Activated naive CD4-positive, alpha-beta T cell treated with Interleukin-2 at 50 U/mL for 16 hours (primary cell): Measurements from ENCODE around the gene VWC2.

Experiments
- DNase-seq: peaks from one replicate; pipeline ENCODE4 v3.0.0-alpha.2; 2020

The VWC2 gene

GRCh38 chr7:49773218-49773935, at the start of gene VWC2:
TSS of gene VWC2 (plus strand) at chr7:49773638. CDS start at chr7:49775436, 1,798 bp downstream.
- no peak for DNase-seq

DNA sequence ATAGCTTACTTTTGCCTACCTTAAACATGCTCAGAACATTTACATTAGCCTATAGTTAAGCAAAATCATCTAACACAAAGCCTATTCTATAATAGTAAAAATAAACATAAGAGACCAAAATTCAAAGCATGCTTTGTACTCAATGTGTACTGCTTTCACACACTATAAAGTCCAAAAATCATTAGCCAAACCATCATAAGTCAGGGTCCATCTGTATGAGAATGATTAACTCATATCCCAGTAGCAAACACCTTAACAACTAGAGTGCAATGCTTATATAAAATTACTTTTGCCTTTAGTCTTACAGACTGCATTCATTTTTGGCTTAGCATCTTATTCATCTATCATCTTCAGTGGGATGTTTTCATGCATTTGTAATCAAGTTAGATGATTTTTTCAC, 49.4 kb upstream of the VWC2 start:
- no peak for DNase-seq

DNA sequence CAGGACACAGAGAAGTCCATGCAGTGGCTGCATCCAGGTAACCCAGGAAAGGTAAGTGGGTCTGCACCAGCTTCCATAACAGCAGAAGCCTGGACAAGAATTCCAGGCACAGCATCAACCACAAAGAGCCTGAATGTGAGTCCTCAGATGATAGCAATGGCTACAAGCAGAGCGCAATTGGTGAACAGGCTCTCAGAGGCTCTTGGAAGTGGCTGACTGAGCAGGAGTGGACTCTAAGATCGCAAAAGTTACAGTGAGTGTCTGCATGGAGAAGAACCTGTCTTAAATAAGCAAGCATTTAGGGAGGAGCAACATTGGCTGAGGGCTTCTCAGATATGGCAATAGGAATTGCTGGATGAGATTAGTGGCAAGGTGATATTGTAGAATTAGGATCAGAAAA, 41.6 kb upstream of the VWC2 start:
- DNase-seq = no peak

- DNase-seq = no peak
Measured at GRCh38 chr7:49762666-49763065, 10.8 kb upstream of the VWC2 start.

DNA sequence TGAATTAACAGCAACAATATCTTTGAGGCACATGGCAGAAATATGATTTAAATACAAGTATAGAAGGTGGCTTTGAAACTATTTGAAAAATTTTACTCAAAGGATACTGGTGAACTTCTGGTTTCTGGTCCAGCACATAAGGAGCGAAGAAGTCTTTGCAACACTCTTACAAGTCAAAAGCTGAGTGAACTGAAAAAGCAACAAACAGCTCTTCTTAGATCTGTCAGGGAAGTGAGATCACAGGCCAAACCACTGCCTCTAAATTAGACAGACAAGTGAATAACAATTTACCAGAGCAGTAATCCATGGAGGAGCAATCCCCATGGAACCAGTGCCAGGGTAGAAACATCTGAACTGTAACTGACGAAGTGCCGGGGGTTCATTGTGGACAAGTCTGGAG, 9.6 kb upstream of the VWC2 start:
- DNase-seq = no peak

DNA sequence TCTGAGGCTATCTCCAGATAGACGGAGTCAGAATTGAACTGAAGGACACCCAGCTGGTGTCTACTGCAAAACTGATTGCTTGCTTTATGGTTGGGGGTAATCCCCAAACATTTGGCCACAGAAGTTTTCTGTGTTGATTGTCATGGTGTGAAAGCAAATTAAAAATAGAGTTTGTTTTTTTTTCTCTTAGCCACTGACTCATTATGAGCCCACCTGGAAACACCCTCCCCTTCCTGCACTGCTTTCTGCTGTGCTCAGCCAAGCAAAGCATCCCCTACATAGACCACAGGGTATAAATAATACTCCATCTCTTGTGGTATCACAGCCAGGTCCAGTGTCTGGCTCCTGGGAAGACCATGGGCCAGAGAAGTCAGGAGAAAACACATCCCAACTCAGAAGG, 6.5 kb upstream of the VWC2 start:
- DNase-seq = no peak

GRCh38 chr7:49767719-49768118, 5.7 kb upstream of the VWC2 start:
- DNase-seq = no peak

GRCh38 chr7:49768254-49768653, 5.2 kb upstream of the VWC2 start:
- no peak for DNase-seq

- no peak for DNase-seq
Measured at GRCh38 chr7:49768835-49769234, 4.6 kb upstream of the VWC2 start.

- DNase-seq = no peak
Measured at GRCh38 chr7:49769285-49769857, 4.1 kb upstream of the VWC2 start.

GRCh38 chr7:49770838-49771237, 2.6 kb upstream of the VWC2 start:
- no peak for DNase-seq

DNA sequence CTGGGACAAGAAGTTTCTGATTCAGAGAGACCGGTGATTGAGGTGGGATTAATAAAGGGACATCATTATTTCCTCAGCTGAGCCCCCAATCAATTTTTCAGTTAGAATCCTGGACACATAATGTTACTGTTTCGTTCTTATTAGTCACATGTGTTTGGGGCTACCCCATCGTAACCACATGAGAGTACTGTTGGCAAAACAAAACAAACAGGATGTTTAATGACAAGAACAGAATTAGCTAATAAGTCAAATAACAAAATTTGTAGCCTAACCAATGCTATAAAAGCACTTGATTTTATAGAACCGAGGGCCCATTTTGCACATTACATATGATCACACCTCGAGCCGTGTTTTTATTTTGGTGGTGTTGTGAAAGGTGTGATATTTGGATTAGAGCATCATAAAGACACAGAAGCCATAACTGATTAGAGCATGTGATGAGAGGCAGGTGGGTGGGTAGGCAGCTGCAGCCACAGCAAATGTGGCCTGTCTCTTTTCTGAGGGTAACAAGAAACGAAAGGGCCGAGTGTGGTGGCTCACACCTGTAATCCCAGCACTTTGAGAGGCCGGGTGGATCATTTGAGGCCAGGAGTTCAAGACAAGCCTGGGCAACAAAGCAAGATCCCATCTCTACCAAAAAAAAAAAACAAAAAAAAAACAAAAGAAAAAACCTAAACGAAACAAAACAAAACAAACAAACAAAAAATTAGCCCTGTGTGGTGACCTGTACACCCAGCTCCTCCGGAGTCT, 1.8 kb upstream of the VWC2 start:
- no peak for DNase-seq

DNA sequence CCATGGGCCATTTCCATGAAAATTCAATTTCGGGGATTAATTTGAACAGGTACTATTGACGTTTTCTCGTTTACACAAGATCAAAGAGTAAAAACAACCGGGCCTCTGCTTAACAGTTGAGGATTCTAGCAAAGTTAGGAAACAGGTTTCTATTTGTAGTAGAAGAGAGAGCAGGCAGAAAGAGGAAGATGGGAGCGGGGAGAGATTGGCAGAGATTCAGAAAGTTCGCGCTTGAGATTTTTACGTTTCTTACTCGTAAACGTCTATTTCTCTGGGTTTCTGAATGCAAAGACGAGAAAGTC, 571 bp upstream of the VWC2 start:
- no peak for DNase-seq

DNA sequence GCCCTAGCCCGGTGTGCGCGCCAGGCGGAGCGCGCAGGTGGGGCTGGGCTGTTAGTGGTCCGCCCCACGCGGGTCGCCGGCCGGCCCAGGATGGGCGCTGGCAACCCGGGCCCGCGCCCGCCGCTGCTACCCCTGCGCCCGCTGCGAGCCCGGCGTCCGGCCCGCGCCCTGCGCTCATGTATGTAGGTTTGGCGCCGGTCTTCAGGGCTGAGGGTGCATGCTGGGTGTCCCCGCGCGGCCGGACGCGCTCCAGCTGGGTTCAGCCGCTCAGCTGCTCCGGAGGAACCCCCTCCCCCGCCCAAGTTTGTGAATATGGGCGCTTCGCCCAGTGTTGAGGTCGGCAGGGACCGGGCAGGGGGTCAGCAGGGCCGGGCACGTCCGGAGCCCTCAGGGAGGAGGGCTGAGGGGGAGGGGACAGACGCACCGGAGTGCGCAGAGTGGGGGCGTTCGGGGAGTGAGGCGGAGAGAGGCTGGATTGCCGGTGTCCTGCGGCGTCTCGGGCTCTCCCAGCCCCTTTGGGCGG, 559 bp downstream of the VWC2 start:
- DNase-seq = no peak

GRCh38 chr7:49774459-49775064, 1.1 kb downstream of the VWC2 start:
- no peak for DNase-seq

- DNase-seq = no peak
Measured at GRCh38 chr7:49775065-49775948, 1.9 kb downstream of the VWC2 start.

- DNase-seq = no peak
Measured at GRCh38 chr7:49775949-49776443, 2.6 kb downstream of the VWC2 start.

DNA sequence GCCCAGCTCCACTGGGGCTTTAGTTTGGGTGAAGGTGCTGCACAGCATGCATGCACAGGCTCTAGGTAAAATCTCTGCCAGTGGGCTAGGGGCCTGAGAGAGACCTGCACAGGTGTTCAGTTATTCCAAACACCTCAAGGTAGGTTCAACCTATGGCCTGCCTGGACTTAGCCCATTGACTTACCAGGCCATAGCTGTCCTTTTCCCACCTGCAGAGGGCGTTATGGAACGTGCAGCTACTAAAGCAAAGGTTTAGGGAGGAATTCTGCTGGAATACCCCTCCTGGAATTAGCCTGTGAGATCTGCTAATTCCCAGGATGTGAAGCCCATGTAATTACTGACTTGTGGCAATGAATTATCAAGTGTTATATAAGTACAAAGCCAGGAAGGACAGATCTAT, 3.6 kb downstream of the VWC2 start:
- no peak for DNase-seq

DNA sequence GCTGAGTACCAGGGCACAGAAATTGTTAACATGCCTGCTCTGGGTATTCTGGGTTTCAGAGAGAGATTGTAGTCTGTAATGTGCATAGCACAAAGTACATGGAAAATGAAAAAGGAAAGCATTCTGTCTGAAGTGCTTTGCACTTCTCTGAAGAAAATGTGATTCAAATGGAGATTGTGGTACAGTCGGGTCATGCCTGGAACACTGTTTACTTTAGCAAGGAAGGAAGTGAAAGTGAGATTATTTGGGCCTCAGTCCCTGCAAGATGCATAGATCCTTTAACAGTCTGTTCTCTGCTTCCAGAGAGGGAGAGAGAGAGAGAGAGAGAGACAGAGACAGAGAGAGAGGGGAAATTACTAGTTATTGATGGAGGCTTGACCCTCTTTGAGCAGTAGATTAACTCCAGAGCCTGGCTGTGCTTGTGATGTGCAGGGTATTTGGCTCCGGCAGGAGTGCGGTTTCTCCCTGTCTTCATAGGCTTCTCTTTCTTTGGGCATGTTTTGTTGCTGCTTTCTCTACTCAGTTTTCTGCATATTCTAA, 5.4 kb downstream of the VWC2 start:
- no peak for DNase-seq

DNA sequence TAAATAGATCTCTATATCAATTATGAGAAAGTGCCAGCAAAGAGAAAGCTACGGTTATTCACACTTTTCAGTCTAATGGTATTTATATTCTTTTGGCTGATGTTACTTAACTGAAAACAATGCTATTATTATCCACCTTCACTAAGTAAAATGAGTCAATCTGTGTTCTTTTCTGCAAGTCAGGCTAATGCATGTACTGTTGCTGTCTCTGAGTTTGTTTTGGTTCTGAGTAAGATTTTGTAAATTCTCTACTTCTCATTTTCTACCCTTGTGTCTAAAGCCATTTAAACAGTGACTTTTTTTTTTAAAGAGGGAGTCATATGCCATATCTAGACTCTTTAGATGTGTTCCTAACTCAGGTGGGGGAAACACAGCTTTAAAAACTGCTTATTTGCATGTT, 7.5 kb downstream of the VWC2 start:
- DNase-seq = no peak

GRCh38 chr7:49781996-49782395, 8.6 kb downstream of the VWC2 start:
- no peak for DNase-seq

DNA sequence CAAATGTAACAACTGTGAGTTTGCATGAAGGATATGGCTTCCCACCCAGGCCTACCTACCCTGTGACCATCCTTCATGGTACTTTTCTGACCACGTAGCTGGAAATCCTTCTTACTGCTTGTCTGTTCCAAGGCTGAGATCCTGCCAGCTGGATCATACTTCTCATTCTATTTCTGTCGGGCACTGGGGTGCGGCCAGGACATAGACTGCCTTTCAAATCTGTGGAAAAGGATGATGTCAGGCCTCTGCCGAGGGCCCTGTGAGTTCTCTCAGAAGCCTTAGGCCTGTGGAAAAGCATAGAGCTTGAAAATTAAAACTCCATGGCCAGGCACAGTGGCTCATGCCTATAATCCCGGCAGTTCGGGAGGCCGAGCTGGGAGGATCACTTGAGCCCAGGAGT, 10.0 kb downstream of the VWC2 start:
- DNase-seq = no peak
